GM23338 (cell line): ENCODE results near the gene PTGR2. TPM values are rescaled to one million over a fixed set of nuclear protein-coding genes. Genes with fewer than 3 reads are reported as not detected.

Source experiments
- ATAC-seq: fragments of 200-7000 bp; cut with Tn5 transposase; 3 replicates; pipeline ENCODE4 v1.9.1; 2020
- DNase-seq: peaks from one replicate; pipeline ENCODE4 v3.0.0-alpha.2; 2015; ENCODE audit warnings: low spot score
- H2AFZ ChIP-seq: fragments of 200-600 bp; sonication (generic); 2 replicates; pipeline ENCODE4 v1.8.0; 2016; ENCODE audit warnings: antibody characterized with exemption, mild to moderate bottlenecking, moderate library complexity
- H3F3A ChIP-seq: fragments of 200-600 bp; sonication (generic); replicated peaks from 2 replicates; pipeline ENCODE4 v1.8.0; 2017; ENCODE audit warnings: antibody characterized with exemption, mixed run types, low read depth
- H3K27ac ChIP-seq: fragments of 200-600 bp; sonication (generic); 2 replicates; pipeline ENCODE4 v1.6.1; 2016; ENCODE audit warnings: low read depth
- H3K27me3 ChIP-seq: fragments of 200-600 bp; sonication (generic); 2 replicates; pipeline ENCODE4 v1.8.0; 2016; ENCODE audit warnings: mild to moderate bottlenecking, mixed run types, moderate library complexity; ENCODE audit not compliant: insufficient read depth
- H3K36me3 ChIP-seq: fragments of 200-600 bp; sonication (generic); 2 replicates; pipeline ENCODE4 v1.8.0; 2016; ENCODE audit warnings: mild to moderate bottlenecking; ENCODE audit not compliant: insufficient read depth
- H3K4me1 ChIP-seq: fragments of 200-600 bp; sonication (generic); 2 replicates; pipeline ENCODE4 v1.8.0; 2016; ENCODE audit warnings: mild to moderate bottlenecking, moderate library complexity; ENCODE audit not compliant: insufficient read depth
- H3K4me2 ChIP-seq: fragments of 200-600 bp; sonication (generic); 2 replicates; pipeline ENCODE4 v1.7.1; 2017; ENCODE audit warnings: mixed run types
- H3K4me3 ChIP-seq: fragments of 200-600 bp; sonication (generic); 2 replicates; pipeline ENCODE4 v1.6.1; 2016; ENCODE audit warnings: mixed run types
- H3K79me2 ChIP-seq: fragments of 200-600 bp; sonication (generic); replicated peaks from 2 replicates; pipeline ENCODE4 v1.8.0; 2017; ENCODE audit warnings: mild to moderate bottlenecking; ENCODE audit not compliant: insufficient read depth
- H3K9me2 ChIP-seq: fragments of 200-600 bp; sonication (generic); 2 replicates; pipeline ENCODE4 v1.8.0; 2017; ENCODE audit not compliant: insufficient read depth
- H4K20me1 ChIP-seq: fragments of 200-600 bp; sonication (generic); replicated peaks from 2 replicates; pipeline ENCODE4 v1.8.0; 2017; ENCODE audit warnings: mild to moderate bottlenecking; ENCODE audit not compliant: insufficient read depth
- H3K27ac Mint-ChIP-seq: 2 replicates; pipeline ENCODE4 v1.8.0; 2020; ENCODE audit warnings: inconsistent platforms, mild to moderate bottlenecking, moderate library complexity, mixed read lengths
- H3K27me3 Mint-ChIP-seq: 3 replicates; pipeline ENCODE4 v1.8.0; 2022; ENCODE audit warnings: low read depth, mild to moderate bottlenecking, moderate library complexity, mixed read lengths, inconsistent platforms; ENCODE audit not compliant: insufficient read depth, poor library complexity
- H3K36me3 Mint-ChIP-seq: 3 replicates; pipeline ENCODE4 v1.8.0; 2021; ENCODE audit warnings: low read depth, mild to moderate bottlenecking, inconsistent platforms, moderate library complexity, mixed read lengths
- H3K4me1 Mint-ChIP-seq: 3 replicates; pipeline ENCODE4 v1.8.0; 2020; ENCODE audit warnings: mild to moderate bottlenecking, inconsistent platforms, mixed read lengths
- H3K4me3 Mint-ChIP-seq: 3 replicates; pipeline ENCODE4 v1.8.0; 2021; ENCODE audit warnings: moderate library complexity, mild to moderate bottlenecking, inconsistent platforms, mixed read lengths
- H3K9me3 Mint-ChIP-seq: 3 replicates; pipeline ENCODE4 v1.8.0; 2020; ENCODE audit warnings: moderate library complexity, mild to moderate bottlenecking, inconsistent platforms, mixed read lengths
- CREB1 ChIP-seq: fragments of 250-450 bp; sonication (Bioruptor Pico); IDR thresholded peaks from 2 replicates; pipeline ENCODE4 v1.5.0; 2020; ENCODE audit warnings: low read depth, mild to moderate bottlenecking, moderate library complexity
- EZH2phosphoT487 ChIP-seq: fragments of 200-600 bp; sonication (generic); IDR thresholded peaks from one replicate; pipeline ENCODE4 v1.8.1; 2018; ENCODE audit warnings: antibody characterized with exemption; ENCODE audit not compliant: unreplicated experiment
- JUNB ChIP-seq: IDR thresholded peaks from one replicate; pipeline ENCODE4 v1.6.1; 2016; ENCODE audit warnings: antibody characterized with exemption; ENCODE audit not compliant: unreplicated experiment
- NANOG ChIP-seq: IDR thresholded peaks from 2 replicates; pipeline ENCODE4 v1.6.1; 2016; ENCODE audit warnings: antibody characterized with exemption, borderline replicate concordance
- POLR2AphosphoS5 ChIP-seq: IDR thresholded peaks from 2 replicates; pipeline ENCODE4 v1.6.1; 2016; ENCODE audit warnings: antibody characterized with exemption, low read depth
- REST ChIP-seq: IDR thresholded peaks from one replicate; pipeline ENCODE4 v1.6.1; 2018; ENCODE audit warnings: antibody characterized with exemption; ENCODE audit not compliant: unreplicated experiment
- ZNF114 ChIP-seq: fragments of 250-450 bp; sonication (Bioruptor Pico); IDR thresholded peaks from 2 replicates; pipeline ENCODE4 v1.5.0; 2020; ENCODE audit warnings: mild to moderate bottlenecking, moderate library complexity
- ZNF331 ChIP-seq: fragments of 250-450 bp; sonication (Bioruptor Pico); IDR thresholded peaks from 2 replicates; pipeline ENCODE4 v1.5.0; 2020; ENCODE audit warnings: low read depth, mild to moderate bottlenecking, moderate library complexity
- polyA plus RNA-seq: library from polyadenylated mRNA; unstranded; fragments of >200 nt; fragmentation: Nextera tagmentation; extraction: Ambion mirVana; gene quantifications from 2 replicates; pipeline ENCODE4 v1.2.1, GENCODE V29; 2016
- total RNA-seq: library from RNA; depleted of rRNA; stranded (reverse); fragments of >200 nt; shearing (Covaris generic); gene quantifications from 2 replicates; pipeline ENCODE4 v1.2.3, GENCODE V29; 2014
- TF ChIP-seq, protein P1 (sequence below), 2 experiments: fragments of 200-600 bp in 1 of 2; sonication (generic) in 1 of 2; conservative IDR thresholded peaks; 2 replicates each; pipeline versions ENCODE4 v1.5.1 to v1.6.1; 2016 to 2017; ENCODE audit warnings: antibody characterized with exemption in 2 of 2, low read depth in 2 of 2, mild to moderate bottlenecking in 2 of 2, moderate library complexity in 1 of 2
- TF ChIP-seq, protein P2 (sequence below): IDR thresholded peaks from 2 replicates; pipeline ENCODE4 v1.6.1; 2016; ENCODE audit warnings: antibody characterized with exemption

PTGR2 gene
- total and polyA plus RNA-seq, 2 experiments from 2014 or later = 20.0 to 25.4 TPM

- Histone ChIP-seq H3F3A (no peaks in the 10 kb centered on the region), H3K4me3 (no peak overlapping the region), H2AFZ (no peak overlapping the region), H3K9me2 (no peaks in the 10 kb centered on the region), H3K27me3 (no peaks in the 10 kb centered on the region), H4K20me1 (no peaks in the 10 kb centered on the region; the same call in 1 of the 2 replicates), H3K4me2 (no peak overlapping the region), H3K27ac (no peak overlapping the region), H3K4me1 (no peaks in the 10 kb centered on the region), H3K36me3 (no peaks in the 10 kb centered on the region; the same call in 1 of the 2 replicates), H3K79me2 (no peaks in the 10 kb centered on the region)
- H3K27me3 Mint-ChIP-seq = no peaks in the 10 kb centered on the region
- H3K36me3 Mint-ChIP-seq = no peaks in the 10 kb centered on the region; the same call in 2 of the 3 replicates
- no peak for DNase-seq
- ATAC-seq = no peak
- no peak overlapping the region; the same call in 2 of the 3 replicates for H3K4me3 Mint-ChIP-seq
- H3K4me1 Mint-ChIP-seq = peaks cover 4% of the 10 kb centered on the region; the same call in 2 of the 3 replicates
- H3K27ac Mint-ChIP-seq = no peak overlapping the region
- TF ChIP-seq JUNB (no peak), ZNF331 (CRISPR knock-in tag) (no peak), ZNF114 (no peak)
- no peaks in the 10 kb centered on the region for H3K9me3 Mint-ChIP-seq
These were observed 22.0 kb downstream of the PTGR2 start for GRCh38 chr14:73873660-73874059.

- H3F3A ChIP-seq = no peaks in the 10 kb centered on the region
- no peak overlapping the region for H3K27ac ChIP-seq
- no peak for TF ChIP-seq JUNB
- TF ChIP-seq EZH2phosphoT487 = no peak
- no peak for TF ChIP-seq CREB1 (CRISPR knock-in tag)
- TF ChIP-seq, protein P1, sequence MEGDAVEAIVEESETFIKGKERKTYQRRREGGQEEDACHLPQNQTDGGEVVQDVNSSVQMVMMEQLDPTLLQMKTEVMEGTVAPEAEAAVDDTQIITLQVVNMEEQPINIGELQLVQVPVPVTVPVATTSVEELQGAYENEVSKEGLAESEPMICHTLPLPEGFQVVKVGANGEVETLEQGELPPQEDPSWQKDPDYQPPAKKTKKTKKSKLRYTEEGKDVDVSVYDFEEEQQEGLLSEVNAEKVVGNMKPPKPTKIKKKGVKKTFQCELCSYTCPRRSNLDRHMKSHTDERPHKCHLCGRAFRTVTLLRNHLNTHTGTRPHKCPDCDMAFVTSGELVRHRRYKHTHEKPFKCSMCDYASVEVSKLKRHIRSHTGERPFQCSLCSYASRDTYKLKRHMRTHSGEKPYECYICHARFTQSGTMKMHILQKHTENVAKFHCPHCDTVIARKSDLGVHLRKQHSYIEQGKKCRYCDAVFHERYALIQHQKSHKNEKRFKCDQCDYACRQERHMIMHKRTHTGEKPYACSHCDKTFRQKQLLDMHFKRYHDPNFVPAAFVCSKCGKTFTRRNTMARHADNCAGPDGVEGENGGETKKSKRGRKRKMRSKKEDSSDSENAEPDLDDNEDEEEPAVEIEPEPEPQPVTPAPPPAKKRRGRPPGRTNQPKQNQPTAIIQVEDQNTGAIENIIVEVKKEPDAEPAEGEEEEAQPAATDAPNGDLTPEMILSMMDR (conservative IDR thresholded peaks at IDR 0.05; ENCODE audit: low read depth in 2 of 2) = no peak
- TF ChIP-seq POLR2AphosphoS5 = no peak
- TF ChIP-seq, protein P2, sequence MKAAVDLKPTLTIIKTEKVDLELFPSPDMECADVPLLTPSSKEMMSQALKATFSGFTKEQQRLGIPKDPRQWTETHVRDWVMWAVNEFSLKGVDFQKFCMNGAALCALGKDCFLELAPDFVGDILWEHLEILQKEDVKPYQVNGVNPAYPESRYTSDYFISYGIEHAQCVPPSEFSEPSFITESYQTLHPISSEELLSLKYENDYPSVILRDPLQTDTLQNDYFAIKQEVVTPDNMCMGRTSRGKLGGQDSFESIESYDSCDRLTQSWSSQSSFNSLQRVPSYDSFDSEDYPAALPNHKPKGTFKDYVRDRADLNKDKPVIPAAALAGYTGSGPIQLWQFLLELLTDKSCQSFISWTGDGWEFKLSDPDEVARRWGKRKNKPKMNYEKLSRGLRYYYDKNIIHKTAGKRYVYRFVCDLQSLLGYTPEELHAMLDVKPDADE = no peak
- TF ChIP-seq NANOG = no peak
- TF ChIP-seq REST = no peak
These were observed 26.2 kb downstream of the PTGR2 start for GRCh38 chr14:73877790-73878189.

More at GRCh38 chr14:73877790-73878189, 26.2 kb downstream of the PTGR2 start:
- no peak overlapping the region for H3K4me3 ChIP-seq
- H3K9me3 Mint-ChIP-seq = no peaks in the 10 kb centered on the region
- ATAC-seq = no peak
- H3K36me3 ChIP-seq = no peaks in the 10 kb centered on the region
- no peaks in the 10 kb centered on the region for H3K79me2 ChIP-seq
- no peaks in the 10 kb centered on the region for H3K4me1 ChIP-seq
- peaks cover 4% of the 10 kb centered on the region; the same call in 1 of the 3 replicates for H3K36me3 Mint-ChIP-seq
- H4K20me1 ChIP-seq = peaks cover 7% of the 10 kb centered on the region; the same call in 1 of the 2 replicates
- no peaks in the 10 kb centered on the region for H3K9me2 ChIP-seq
- no peaks in the 10 kb centered on the region for H3K4me1 Mint-ChIP-seq
- no peak overlapping the region for H3K4me3 Mint-ChIP-seq
- no peak overlapping the region for H2AFZ ChIP-seq
- H3K27me3 ChIP-seq = no peaks in the 10 kb centered on the region
- no peaks in the 10 kb centered on the region for H3K27me3 Mint-ChIP-seq
- no peak overlapping the region for H3K4me2 ChIP-seq
- DNase-seq = no peak
- no peak overlapping the region for H3K27ac Mint-ChIP-seq
